Neural cell (in vitro differentiated cells): Measurements from ENCODE around the gene SMAD4. TPM values are rescaled to one million over a fixed set of nuclear protein-coding genes. Genes with fewer than 3 reads are reported as not detected.

Experiments used
- H2AFZ ChIP-seq: fragments of 200-600, 300-800 bp; sonication (generic), shearing (Covaris generic); 2 replicates; pipeline ENCODE4 v1.6.0; 2014; ENCODE audit warnings: low read depth, mild to moderate bottlenecking, antibody characterized with exemption, low read length, moderate library complexity
- H3F3A ChIP-seq: fragments of 200-600 bp; shearing (Covaris generic); 2 replicates; pipeline ENCODE4 v1.6.1; 2016; ENCODE audit warnings: mild to moderate bottlenecking, moderate library complexity, mixed read lengths, antibody characterized with exemption, low read length; ENCODE audit not compliant: insufficient read depth, poor library complexity, severe bottlenecking
- H3K27ac ChIP-seq: fragments of 200-600, 300-800 bp; sonication (generic), shearing (Covaris generic); 2 replicates; pipeline ENCODE4 v1.5.1; 2014; ENCODE audit warnings: mild to moderate bottlenecking, low read length, moderate library complexity
- H3K27me3 ChIP-seq: fragments of 300-800, 200-600 bp; sonication (generic), shearing (Covaris generic); 2 replicates; pipeline ENCODE4 v1.6.0; 2014; ENCODE audit warnings: mild to moderate bottlenecking, low read depth, low read length, moderate library complexity; ENCODE audit not compliant: insufficient read depth
- H3K36me3 ChIP-seq: fragments of 300-800, 200-600 bp; sonication (generic), shearing (Covaris generic); 2 replicates; pipeline ENCODE4 v1.5.1; 2014; ENCODE audit warnings: mild to moderate bottlenecking, antibody characterized with exemption, low read length, moderate library complexity; ENCODE audit not compliant: insufficient read depth
- H3K4me2 ChIP-seq: fragments of 300-800, 200-600 bp; sonication (generic), shearing (Covaris generic); 2 replicates; pipeline ENCODE4 v1.6.0; 2014; ENCODE audit warnings: mild to moderate bottlenecking, low read length
- H3K4me3 ChIP-seq: fragments of 300-800, 200-600 bp; sonication (generic), shearing (Covaris generic); 2 replicates; pipeline ENCODE4 v1.5.1; 2014; ENCODE audit warnings: mild to moderate bottlenecking, low read length, moderate library complexity
- H3K79me2 ChIP-seq: fragments of 200-600 bp; shearing (Covaris generic); replicated peaks from 2 replicates; pipeline ENCODE4 v1.6.0; 2014; ENCODE audit warnings: mild to moderate bottlenecking, low read length, moderate library complexity; ENCODE audit not compliant: insufficient read depth
- H3K9ac ChIP-seq: fragments of 300-800, 200-600 bp; sonication (generic), shearing (Covaris generic); 2 replicates; pipeline ENCODE4 v1.6.1; 2016; ENCODE audit warnings: mild to moderate bottlenecking, low read length, mixed read lengths
- H3K9me2 ChIP-seq: fragments of 200-600 bp; shearing (Covaris generic); 2 replicates; pipeline ENCODE4 v1.6.1; 2016; ENCODE audit warnings: mild to moderate bottlenecking, low read length, mixed read lengths; ENCODE audit not compliant: insufficient read depth
- H3K9me3 ChIP-seq: fragments of 200-600, 300-800 bp; sonication (generic), shearing (Covaris generic); 2 replicates; pipeline ENCODE4 v1.6.1; 2016; ENCODE audit warnings: mild to moderate bottlenecking, mixed run types, low read length, moderate library complexity, mixed read lengths
- H4K20me1 ChIP-seq: fragments of 200-600 bp; shearing (Covaris generic); 2 replicates; pipeline ENCODE4 v1.6.1; 2016; ENCODE audit warnings: mild to moderate bottlenecking, mixed run types; ENCODE audit not compliant: insufficient read depth
- EP300 ChIP-seq: fragments of 450-650 bp; conservative IDR thresholded peaks from 2 replicates; pipeline ENCODE4 v1.6.1; 2014; ENCODE audit warnings: antibody characterized with exemption, mild to moderate bottlenecking, moderate library complexity; ENCODE audit not compliant: poor library complexity, severe bottlenecking
- EZH2 ChIP-seq: fragments of 200-600, 300-800 bp; shearing (Covaris generic), sonication (generic); IDR thresholded peaks from 2 replicates; pipeline ENCODE4 v1.6.1; 2014; ENCODE audit warnings: antibody characterized with exemption, low read length, borderline replicate concordance, mild to moderate bottlenecking; ENCODE audit not compliant: insufficient read depth, poor library complexity, severe bottlenecking
- MXI1 ChIP-seq: fragments of 450-650 bp; conservative IDR thresholded peaks from 2 replicates; pipeline ENCODE4 v1.6.1; 2014; ENCODE audit warnings: antibody characterized with exemption, mild to moderate bottlenecking; ENCODE audit not compliant: poor library complexity, severe bottlenecking
- POLR2AphosphoS5 ChIP-seq: IDR thresholded peaks from 2 replicates; pipeline ENCODE4 v1.6.1; 2012
- RAD21 ChIP-seq: fragments of 450-650 bp; conservative IDR thresholded peaks from 2 replicates; pipeline ENCODE4 v1.6.1; 2014; ENCODE audit warnings: antibody characterized with exemption, mild to moderate bottlenecking, moderate library complexity
- REST ChIP-seq: IDR thresholded peaks from 2 replicates; pipeline ENCODE4 v1.6.1; 2012; ENCODE audit warnings: borderline replicate concordance
- SMC3 ChIP-seq: fragments of 450-650 bp; conservative IDR thresholded peaks from 2 replicates; pipeline ENCODE4 v1.6.1; 2014; ENCODE audit warnings: antibody characterized with exemption, mild to moderate bottlenecking, moderate library complexity; ENCODE audit not compliant: poor library complexity
- TAF1 ChIP-seq: IDR thresholded peaks from 2 replicates; pipeline ENCODE4 v1.6.1; 2012; ENCODE audit warnings: low read depth
- polyA plus RNA-seq: library from polyadenylated mRNA; depleted of rRNA; stranded (reverse); fragments of >200 nt; gene quantifications from 2 replicates; pipeline ENCODE4 v1.2.3, GENCODE V29; 2014
- TF ChIP-seq, protein P1 (sequence below): fragments of 450-650 bp; IDR thresholded peaks from 2 replicates; pipeline ENCODE4 v1.5.1; 2014; ENCODE audit warnings: antibody characterized with exemption, mild to moderate bottlenecking, moderate library complexity; ENCODE audit not compliant: poor library complexity, severe bottlenecking

The SMAD4 gene
- polyA plus RNA-seq, 1 donor from 2014 or later, result 40.2 TPM

GRCh38 chr18:50982086-50982801 is 47.8 kb upstream of the SMAD4 start:
- H3K27ac ChIP-seq, result no peak overlapping the region
- H4K20me1 ChIP-seq, result no peaks in the 10 kb centered on the region
- no peaks in the 10 kb centered on the region for H3F3A ChIP-seq
- no peaks in the 10 kb centered on the region for H3K9me2 ChIP-seq
- H3K27me3 ChIP-seq, result no peaks in the 10 kb centered on the region
- no peaks in the 10 kb centered on the region for H3K36me3 ChIP-seq
- no peak overlapping the region for H2AFZ ChIP-seq
- no peak overlapping the region for H3K9ac ChIP-seq
- H3K9me3 ChIP-seq, result no peaks in the 10 kb centered on the region
- H3K4me2 ChIP-seq, result no peak overlapping the region
- H3K4me3 ChIP-seq, result no peak overlapping the region
- TF ChIP-seq, protein P1, sequence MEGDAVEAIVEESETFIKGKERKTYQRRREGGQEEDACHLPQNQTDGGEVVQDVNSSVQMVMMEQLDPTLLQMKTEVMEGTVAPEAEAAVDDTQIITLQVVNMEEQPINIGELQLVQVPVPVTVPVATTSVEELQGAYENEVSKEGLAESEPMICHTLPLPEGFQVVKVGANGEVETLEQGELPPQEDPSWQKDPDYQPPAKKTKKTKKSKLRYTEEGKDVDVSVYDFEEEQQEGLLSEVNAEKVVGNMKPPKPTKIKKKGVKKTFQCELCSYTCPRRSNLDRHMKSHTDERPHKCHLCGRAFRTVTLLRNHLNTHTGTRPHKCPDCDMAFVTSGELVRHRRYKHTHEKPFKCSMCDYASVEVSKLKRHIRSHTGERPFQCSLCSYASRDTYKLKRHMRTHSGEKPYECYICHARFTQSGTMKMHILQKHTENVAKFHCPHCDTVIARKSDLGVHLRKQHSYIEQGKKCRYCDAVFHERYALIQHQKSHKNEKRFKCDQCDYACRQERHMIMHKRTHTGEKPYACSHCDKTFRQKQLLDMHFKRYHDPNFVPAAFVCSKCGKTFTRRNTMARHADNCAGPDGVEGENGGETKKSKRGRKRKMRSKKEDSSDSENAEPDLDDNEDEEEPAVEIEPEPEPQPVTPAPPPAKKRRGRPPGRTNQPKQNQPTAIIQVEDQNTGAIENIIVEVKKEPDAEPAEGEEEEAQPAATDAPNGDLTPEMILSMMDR, result no peak
- TF ChIP-seq POLR2AphosphoS5, result no peak
- no peak for TF ChIP-seq EZH2
- TF ChIP-seq MXI1, result no peak
- TF ChIP-seq SMC3, result no peak
- TF ChIP-seq REST, result no peak
- no peak for TF ChIP-seq RAD21
- no peak for TF ChIP-seq TAF1
- no peak for TF ChIP-seq EP300
- H3K79me2 ChIP-seq, result peaks cover 6% of the 10 kb centered on the region

- no peaks in the 10 kb centered on the region for H3K9me3 ChIP-seq
- no peak overlapping the region for H3K9ac ChIP-seq
- no peaks in the 10 kb centered on the region for H3K9me2 ChIP-seq
- H2AFZ ChIP-seq, result no peak overlapping the region
- H3K79me2 ChIP-seq, result peaks cover 6% of the 10 kb centered on the region
- no peak overlapping the region for H3K4me3 ChIP-seq
- no peaks in the 10 kb centered on the region for H3K27me3 ChIP-seq
- H3K4me2 ChIP-seq, result no peak overlapping the region
- H3K27ac ChIP-seq, result no peak overlapping the region
- H3K36me3 ChIP-seq, result no peaks in the 10 kb centered on the region
- no peak for TF ChIP-seq TAF1
- no peak for TF ChIP-seq REST
- TF ChIP-seq, protein P1, result no peak
- no peak for TF ChIP-seq RAD21
- no peak for TF ChIP-seq EP300
- no peak for TF ChIP-seq SMC3
- no peak for TF ChIP-seq POLR2AphosphoS5
- no peak for TF ChIP-seq EZH2
- TF ChIP-seq MXI1, result no peak
- H4K20me1 ChIP-seq, result no peaks in the 10 kb centered on the region
- no peaks in the 10 kb centered on the region for H3F3A ChIP-seq
These were observed 47.2 kb upstream of the SMAD4 start for GRCh38 chr18:50982802-50983179.
